Nucleus accumbens (tissue), 56 donors: ENCODE measurements around the gene OMG.
"Not testable (repeated sequence)": the region's sequence is repeated elsewhere in the genome, so short reads cannot be mapped to it uniquely, and the experiment has no call there.

Experiments
- DNase-seq, 56 donors: peaks; one replicate each; lab custom pipeline; 2025; lab: John Stamatoyannopoulos, UW

Gene OMG

GRCh38 chr17:31297090-31297489, at the start of gene OMG:
TSS of gene OMG (minus strand) at chr17:31297239. CDS start at chr17:31296331, 908 bp downstream.
- peak in 50 of 56 donors; percentile 14 to 92 (median 62) for DNase-seq

- not testable (repeated sequence) for DNase-seq
These were observed 48.2 kb upstream of the OMG start for GRCh38 chr17:31345191-31345747.

- DNase-seq: peak in 1 of 56 donors; percentile 29
These were observed 43.0 kb upstream of the OMG start for GRCh38 chr17:31339906-31340661.

- no peak for DNase-seq
These were observed 32.2 kb upstream of the OMG start for GRCh38 chr17:31329221-31329620.

- no peak for DNase-seq
These were observed 31.1 kb upstream of the OMG start for GRCh38 chr17:31328160-31328535.

- DNase-seq: no peak
These were observed 30.6 kb upstream of the OMG start for GRCh38 chr17:31327534-31328159.

GRCh38 chr17:31323551-31323950, 26.5 kb upstream of the OMG start:
- DNase-seq: no peak

- peak in 1 of 56 donors; percentile 3 for DNase-seq
These were observed 24.9 kb upstream of the OMG start for GRCh38 chr17:31321966-31322365.

GRCh38 chr17:31321481-31321880, 24.4 kb upstream of the OMG start, which contains the start of gene EVI2A:
TSS of gene EVI2A (minus strand) at chr17:31321622. CDS start at chr17:31319013, 2,609 bp downstream.
- peak in 39 of 56 donors; percentile 3 to 66 (median 30) for DNase-seq

GRCh38 chr17:31320791-31321190, 23.8 kb upstream of the OMG start:
- DNase-seq: peak in 3 of 56 donors; percentile 2 to 12 (median 6)

- DNase-seq: no peak
These were observed 23.2 kb upstream of the OMG start for GRCh38 chr17:31320241-31320640.

GRCh38 chr17:31318851-31319661, 22.0 kb upstream of the OMG start:
- peak in 2 of 56 donors; percentile 15 to 28 for DNase-seq

GRCh38 chr17:31318298-31318801, 21.3 kb upstream of the OMG start:
- peak in 47 of 56 donors; percentile 15 to 79 (median 56) for DNase-seq

GRCh38 chr17:31314782-31315100, 17.7 kb upstream of the OMG start:
- DNase-seq: no peak

- DNase-seq: no peak
These were observed 17.1 kb upstream of the OMG start, which contains the start of gene EVI2B for GRCh38 chr17:31313982-31314781. TSS of gene EVI2B (minus strand) at chr17:31314054. CDS start at chr17:31305609, 8,445 bp downstream.

GRCh38 chr17:31312223-31312622, 15.2 kb upstream of the OMG start:
- DNase-seq: not testable (repeated sequence)

GRCh38 chr17:31311526-31311925, 14.5 kb upstream of the OMG start:
- no peak for DNase-seq

GRCh38 chr17:31310886-31311285, 13.8 kb upstream of the OMG start:
- no peak for DNase-seq

- DNase-seq: no peak
These were observed 13.2 kb upstream of the OMG start for GRCh38 chr17:31310260-31310659.

- DNase-seq: no peak
These were observed 12.5 kb upstream of the OMG start for GRCh38 chr17:31309556-31309955.
